ENCODE data around the gene MORF4L1. TPM values are rescaled to one million over a fixed set of nuclear protein-coding genes. Genes with fewer than 3 reads are reported as not detected.

The MORF4L1 gene
- total and polyA plus RNA-seq, 2 donors (not counting 1 experiment from before 2014, with no cell fraction given): 268 to 710 TPM

- Histone ChIP-seq H3K9ac (ENCODE audit: insufficient read depth, low read length) (no peak overlapping the region), H2AFZ (ENCODE audit: low read length) (no peak overlapping the region), H3K79me2 (ENCODE audit: control insufficient read depth, insufficient read depth, low read length) (no peaks in the 10 kb centered on the region), H3K9me3 (ENCODE audit: control insufficient read depth, insufficient read depth, low read depth, low read length) (no peaks in the 10 kb centered on the region), H3K4me2 (ENCODE audit: extremely low read depth, insufficient read depth, low read length) (no peak overlapping the region), H3K4me3 (replicated peaks in 1 of 4; ENCODE audit: control extremely low read depth in 1 of 4, insufficient read depth in 1 of 4, low read depth in 3 of 4, low read length in 4 of 4) (no peak overlapping the region), H3K27me3 (ENCODE audit: control insufficient read depth, insufficient read depth, low read length) (peaks cover 7% of the 10 kb centered on the region), H4K20me1 (ENCODE audit: control insufficient read depth, extremely low read depth, insufficient read depth, low read length) (no peaks in the 10 kb centered on the region), H3K4me1 (ENCODE audit: control insufficient read depth, extremely low read depth, insufficient read depth, low read length) (no peaks in the 10 kb centered on the region), H3K36me3 (ENCODE audit: control insufficient read depth, insufficient read depth, low read length) (no peaks in the 10 kb centered on the region), H3K27ac (ENCODE audit: insufficient read depth, low read length) (no peak overlapping the region)
- DNase-seq (ENCODE audit: low read depth in 2 of 2): no peak
- TF ChIP-seq CTCF (conservative IDR thresholded peaks at IDR 0.05 in 1 of 2, IDR thresholded peaks at IDR 0.05 in 1 of 2; ENCODE audit: low read depth in 1 of 2, low read length in 2 of 2) (no peak), EZH2 (IDR thresholded peaks at IDR 0.05; ENCODE audit: low read length, missing control alignments) (no peak)
Measured at GRCh38 chr15:78831229-78832207, 41.2 kb upstream of the MORF4L1 start.

- no peaks in the 10 kb centered on the region for H4K20me1 ChIP-seq (ENCODE audit: control insufficient read depth, extremely low read depth, insufficient read depth, low read length)
- H3K9me3 ChIP-seq (ENCODE audit: control insufficient read depth, insufficient read depth, low read depth, low read length): no peaks in the 10 kb centered on the region
- no peak for TF ChIP-seq EZH2 (IDR thresholded peaks at IDR 0.05; ENCODE audit: low read length, missing control alignments)
- TF ChIP-seq CTCF (conservative IDR thresholded peaks at IDR 0.05 in 1 of 2, IDR thresholded peaks at IDR 0.05 in 1 of 2; ENCODE audit: low read depth in 1 of 2, low read length in 2 of 2): no peak
- H3K27ac ChIP-seq (ENCODE audit: insufficient read depth, low read length): no peak overlapping the region
- no peaks in the 10 kb centered on the region for H3K79me2 ChIP-seq (ENCODE audit: control insufficient read depth, insufficient read depth, low read length)
- no peak overlapping the region for H3K4me3 ChIP-seq (replicated peaks in 1 of 4; ENCODE audit: control extremely low read depth in 1 of 4, insufficient read depth in 1 of 4, low read depth in 3 of 4, low read length in 4 of 4)
- H2AFZ ChIP-seq (ENCODE audit: low read length): no peak overlapping the region
- H3K27me3 ChIP-seq (ENCODE audit: control insufficient read depth, insufficient read depth, low read length): peaks cover 7% of the 10 kb centered on the region
- H3K4me1 ChIP-seq (ENCODE audit: control insufficient read depth, extremely low read depth, insufficient read depth, low read length): no peaks in the 10 kb centered on the region
- H3K36me3 ChIP-seq (ENCODE audit: control insufficient read depth, insufficient read depth, low read length): no peaks in the 10 kb centered on the region
- DNase-seq (ENCODE audit: low read depth in 2 of 2): no peak
- no peak overlapping the region for H3K4me2 ChIP-seq (ENCODE audit: extremely low read depth, insufficient read depth, low read length)
- H3K9ac ChIP-seq (ENCODE audit: insufficient read depth, low read length): no peak overlapping the region
Measured at GRCh38 chr15:78836333-78836732, 36.4 kb upstream of the MORF4L1 start.

- no peaks in the 10 kb centered on the region for H3K36me3 ChIP-seq (ENCODE audit: control insufficient read depth, insufficient read depth, low read length)
- no peaks in the 10 kb centered on the region for H3K4me1 ChIP-seq (ENCODE audit: control insufficient read depth, extremely low read depth, insufficient read depth, low read length)
- H3K27ac ChIP-seq (ENCODE audit: insufficient read depth, low read length): no peak overlapping the region
- no peaks in the 10 kb centered on the region for H3K9me3 ChIP-seq (ENCODE audit: control insufficient read depth, insufficient read depth, low read depth, low read length)
- H4K20me1 ChIP-seq (ENCODE audit: control insufficient read depth, extremely low read depth, insufficient read depth, low read length): no peaks in the 10 kb centered on the region
- no peak overlapping the region for H3K4me3 ChIP-seq (replicated peaks in 1 of 4; ENCODE audit: control extremely low read depth in 1 of 4, insufficient read depth in 1 of 4, low read depth in 3 of 4, low read length in 4 of 4)
- H3K27me3 ChIP-seq (ENCODE audit: control insufficient read depth, insufficient read depth, low read length): peaks cover 7% of the 10 kb centered on the region
- H3K9ac ChIP-seq (ENCODE audit: insufficient read depth, low read length): no peak overlapping the region
- H3K79me2 ChIP-seq (ENCODE audit: control insufficient read depth, insufficient read depth, low read length): no peaks in the 10 kb centered on the region
- no peak overlapping the region for H2AFZ ChIP-seq (ENCODE audit: low read length)
- no peak for DNase-seq (ENCODE audit: low read depth in 2 of 2)
- TF ChIP-seq EZH2 (IDR thresholded peaks at IDR 0.05; ENCODE audit: low read length, missing control alignments) (no peak), CTCF (conservative IDR thresholded peaks at IDR 0.05 in 1 of 2, IDR thresholded peaks at IDR 0.05 in 1 of 2; ENCODE audit: low read depth in 1 of 2, low read length in 2 of 2) (no peak)
- H3K4me2 ChIP-seq (ENCODE audit: extremely low read depth, insufficient read depth, low read length): no peak overlapping the region
Measured at GRCh38 chr15:78837131-78837530, 35.6 kb upstream of the MORF4L1 start.
